ENCODE measurements around the gene NDC1.
A peak's percentile ranks its signal among the peaks of the same experiment; 100 is the strongest.

The NDC1 gene

GRCh38 chr1:53721088-53721487, 117.0 kb downstream of the NDC1 start:
- DNase-seq: no peak
- in situ Hi-C loops (cut with MboI; ENCODE audit: low pct_unique_long_range_greater_than_20kb, low sequenced_read_pairs): no loop called here

GRCh38 chr1:53719469-53719868, 118.6 kb downstream of the NDC1 start:
- no peak for DNase-seq
- in situ Hi-C loops (cut with MboI; ENCODE audit: low pct_unique_long_range_greater_than_20kb, low sequenced_read_pairs): no loop called here

GRCh38 chr1:53718443-53718842, 119.7 kb downstream of the NDC1 start:
- in situ Hi-C loops (cut with MboI; ENCODE audit: low pct_unique_long_range_greater_than_20kb, low sequenced_read_pairs): no loop called here
- no peak for DNase-seq

GRCh38 chr1:53717025-53717804, 120.9 kb downstream of the NDC1 start:
- in situ Hi-C loops (cut with MboI; ENCODE audit: low pct_unique_long_range_greater_than_20kb, low sequenced_read_pairs): no loop called here
- DNase-seq: no peak

- in situ Hi-C loops (cut with MboI; ENCODE audit: low pct_unique_long_range_greater_than_20kb, low sequenced_read_pairs): no loop called here
- DNase-seq: no peak
These were observed 121.9 kb downstream of the NDC1 start for GRCh38 chr1:53716150-53716549.

GRCh38 chr1:53715478-53715877, 122.6 kb downstream of the NDC1 start:
- in situ Hi-C loops (cut with MboI; ENCODE audit: low pct_unique_long_range_greater_than_20kb, low sequenced_read_pairs): no loop called here

More at GRCh38 chr1:53715478-53715877, 122.6 kb downstream of the NDC1 start:
- peak; percentile 42 for DNase-seq

All from KBM-7 (cell line).